ENCODE measurements around the gene FUCA2. TPM values are rescaled to one million over a fixed set of nuclear protein-coding genes. Genes with fewer than 3 reads are reported as not detected.

FUCA2 gene
- total and polyA plus RNA-seq, 11 donors, result 18.0 to 68.6 (median 34.8) TPM

DNA sequence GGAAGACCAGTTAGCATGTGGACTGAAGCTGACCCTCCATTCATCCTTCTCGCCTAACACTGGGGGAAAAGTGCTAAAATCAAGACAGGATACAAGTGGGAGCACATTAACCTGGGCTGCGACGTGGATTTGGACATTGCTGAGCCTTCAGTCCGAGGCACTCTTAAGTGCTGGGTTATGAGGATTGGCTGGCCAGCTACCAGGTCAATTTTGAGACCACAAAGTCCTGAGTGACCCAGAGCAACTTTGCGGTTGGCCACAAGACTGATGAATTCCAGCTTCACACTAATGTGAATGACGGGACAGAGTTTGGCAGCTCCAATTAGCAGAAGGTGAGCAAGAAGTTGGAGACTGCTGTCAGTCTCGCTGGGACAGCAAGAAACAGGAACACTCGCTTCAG lies 20.7 kb downstream of the FUCA2 start:
- intact Hi-C loops (cut with DNase I), result loop anchor here in 1 of 10 donors (2.0 kb wide), 1 partner anchor 40 kb away; no protein-coding TSS in a partner anchor
- TF ChIP-seq, protein P1, sequence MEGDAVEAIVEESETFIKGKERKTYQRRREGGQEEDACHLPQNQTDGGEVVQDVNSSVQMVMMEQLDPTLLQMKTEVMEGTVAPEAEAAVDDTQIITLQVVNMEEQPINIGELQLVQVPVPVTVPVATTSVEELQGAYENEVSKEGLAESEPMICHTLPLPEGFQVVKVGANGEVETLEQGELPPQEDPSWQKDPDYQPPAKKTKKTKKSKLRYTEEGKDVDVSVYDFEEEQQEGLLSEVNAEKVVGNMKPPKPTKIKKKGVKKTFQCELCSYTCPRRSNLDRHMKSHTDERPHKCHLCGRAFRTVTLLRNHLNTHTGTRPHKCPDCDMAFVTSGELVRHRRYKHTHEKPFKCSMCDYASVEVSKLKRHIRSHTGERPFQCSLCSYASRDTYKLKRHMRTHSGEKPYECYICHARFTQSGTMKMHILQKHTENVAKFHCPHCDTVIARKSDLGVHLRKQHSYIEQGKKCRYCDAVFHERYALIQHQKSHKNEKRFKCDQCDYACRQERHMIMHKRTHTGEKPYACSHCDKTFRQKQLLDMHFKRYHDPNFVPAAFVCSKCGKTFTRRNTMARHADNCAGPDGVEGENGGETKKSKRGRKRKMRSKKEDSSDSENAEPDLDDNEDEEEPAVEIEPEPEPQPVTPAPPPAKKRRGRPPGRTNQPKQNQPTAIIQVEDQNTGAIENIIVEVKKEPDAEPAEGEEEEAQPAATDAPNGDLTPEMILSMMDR (IDR thresholded peaks at IDR 0.05), result no peak
- TF ChIP-seq POLR2A (IDR thresholded peaks at IDR 0.05), result no peak
- H3K27me3 ChIP-seq, result no peaks in the 10 kb centered on the region
- WGBS, 4 donors, result 63 to 83% (median 82%) methylated on average over 8 of the region's 8 CpGs
- H3K27ac ChIP-seq, result no peak overlapping the region
- DNase-seq, result no peak
- H3K9me3 ChIP-seq, result no peaks in the 10 kb centered on the region
- ATAC-seq, result peak in 3 of 4 donors; percentile 37 to 60 (median 40)
- peaks cover 0 to 48% (median 25%) of the 10 kb centered on the region in 9 donors for H3K36me3 ChIP-seq
- H3K4me3 ChIP-seq, result no peak overlapping the region
- H3K4me1 ChIP-seq, result no peaks in the 10 kb centered on the region

DNA sequence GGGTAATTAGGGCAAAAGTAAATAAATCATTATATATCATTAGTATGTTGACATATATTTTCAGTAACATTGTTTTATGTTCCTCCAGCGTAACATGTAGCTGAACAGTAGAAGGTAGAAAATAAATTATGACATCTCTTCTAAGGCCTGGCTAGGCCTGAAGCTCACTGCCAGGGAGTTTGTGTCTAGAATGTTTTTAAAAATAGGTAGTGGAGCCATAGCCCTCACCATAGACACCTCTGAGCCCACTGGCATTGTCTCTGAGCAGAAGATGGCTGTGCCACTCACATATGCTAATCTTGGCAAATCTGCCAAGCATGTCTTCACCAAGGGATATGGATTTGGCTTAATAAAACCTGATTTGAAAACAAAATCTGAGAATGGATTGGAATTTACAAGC lies 21.3 kb downstream of the FUCA2 start:
- 96 to 100% (median 97%) methylated on average over 1 of the region's 1 CpG for WGBS, 4 donors
- ATAC-seq (peak in 2 of 4 donors; percentile 45 to 54), DNase-seq (no peak)
- Histone ChIP-seq H3K27me3 (no peaks in the 10 kb centered on the region), H3K4me3 (no peak overlapping the region), H3K9me3 (no peaks in the 10 kb centered on the region), H3K27ac (no peak overlapping the region), H3K4me1 (no peaks in the 10 kb centered on the region), H3K36me3 (peaks cover 0 to 46% (median 20%) of the 10 kb centered on the region in 9 donors)
- TF ChIP-seq, protein P1 (IDR thresholded peaks at IDR 0.05), result no peak
- TF ChIP-seq POLR2A (IDR thresholded peaks at IDR 0.05), result no peak
- intact Hi-C loops (cut with DNase I), result loop anchor here in 1 of 10 donors (2.0 kb wide), 1 partner anchor 41 kb away; no protein-coding TSS in a partner anchor

DNA sequence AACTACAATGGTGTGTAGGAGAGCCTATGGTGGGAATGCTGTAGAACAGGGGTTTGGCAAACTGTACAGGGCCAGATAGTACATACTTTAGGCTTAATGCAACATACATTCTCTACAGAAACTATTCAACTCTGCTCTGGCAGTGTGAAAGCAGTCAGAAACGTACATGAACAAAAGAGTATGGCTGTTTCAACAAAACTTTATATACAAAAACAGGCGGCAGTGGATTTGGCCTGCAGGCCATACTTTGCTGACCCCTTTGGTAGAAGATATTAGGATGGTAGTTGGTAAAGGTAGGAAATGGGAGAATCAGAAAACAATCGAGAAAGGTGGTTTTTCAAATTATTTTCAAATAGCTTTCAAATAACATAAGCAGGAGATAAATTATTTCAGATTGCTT lies 24.8 kb downstream of the FUCA2 start:
- no peaks in the 10 kb centered on the region for H3K4me1 ChIP-seq
- 91 to 95% (median 93%) methylated on average over 3 of the region's 3 CpGs for WGBS, 4 donors
- H3K4me3 ChIP-seq, result no peak overlapping the region
- no peak for ATAC-seq
- no peak for DNase-seq
- no peak overlapping the region for H3K27ac ChIP-seq
- TF ChIP-seq, protein P1 (IDR thresholded peaks at IDR 0.05), result no peak
- TF ChIP-seq POLR2A (IDR thresholded peaks at IDR 0.05), result no peak
- H3K27me3 ChIP-seq, result no peaks in the 10 kb centered on the region
- intact Hi-C loops (cut with DNase I), result no loop called here
- peaks cover 0 to 27% (median 0%) of the 10 kb centered on the region in 9 donors for H3K36me3 ChIP-seq
- no peaks in the 10 kb centered on the region for H3K9me3 ChIP-seq

DNA sequence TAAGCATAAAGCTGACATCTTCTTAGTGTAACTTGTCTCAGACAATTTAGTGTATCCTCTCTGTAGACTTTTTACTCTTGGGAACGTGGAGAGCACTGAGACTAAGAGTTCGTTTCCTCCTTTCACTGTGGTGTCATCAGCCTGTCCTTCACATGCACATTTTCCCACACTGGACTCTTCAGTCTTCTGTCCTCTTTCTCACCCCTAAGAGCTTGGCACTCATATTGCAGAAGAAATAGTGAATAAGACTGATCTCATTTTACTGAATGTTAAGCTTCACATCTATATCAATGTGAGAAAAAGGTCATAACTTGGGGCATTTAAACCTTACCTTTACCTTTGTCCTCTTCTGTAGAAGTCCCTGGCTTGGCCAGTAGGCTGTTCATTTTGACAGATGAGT lies 25.6 kb downstream of the FUCA2 start:
- ATAC-seq (no peak), DNase-seq (no peak)
- Histone ChIP-seq H3K36me3 (peaks cover 0 to 27% (median under 1%) of the 10 kb centered on the region in 9 donors), H3K4me1 (no peaks in the 10 kb centered on the region), H3K27ac (no peak overlapping the region), H3K27me3 (no peaks in the 10 kb centered on the region), H3K4me3 (no peak overlapping the region), H3K9me3 (no peaks in the 10 kb centered on the region)
- TF ChIP-seq, protein P1 (IDR thresholded peaks at IDR 0.05), result no peak
- no peak for TF ChIP-seq POLR2A (IDR thresholded peaks at IDR 0.05)
- 80 to 85% (median 84%) methylated on average over 2 of the region's 2 CpGs for WGBS, 4 donors
- intact Hi-C loops (cut with DNase I), result no loop called here
